ENCODE data around the gene CAMTA1.

GRCh38 chr1:7043191-7043549 is 257.9 kb downstream of the CAMTA1 start:
- no peak for TF ChIP-seq CTCF (IDR thresholded peaks at IDR 0.05; ENCODE audit: poor library complexity)
- no peak for TF ChIP-seq EZH2 (IDR thresholded peaks at IDR 0.05; ENCODE audit: borderline replicate concordance)
- TF ChIP-seq EZH2phosphoT487 (IDR thresholded peaks at IDR 0.05; ENCODE audit: low read depth, severe bottlenecking, unreplicated experiment) = no peak

Data from hepatocyte (in vitro differentiated cells).